ENCODE measurements around the gene ADCK1.
"Not testable (repeated sequence)": the region's sequence is repeated elsewhere in the genome, so short reads cannot be mapped to it uniquely, and the experiment has no call there.

Gene ADCK1

DNA sequence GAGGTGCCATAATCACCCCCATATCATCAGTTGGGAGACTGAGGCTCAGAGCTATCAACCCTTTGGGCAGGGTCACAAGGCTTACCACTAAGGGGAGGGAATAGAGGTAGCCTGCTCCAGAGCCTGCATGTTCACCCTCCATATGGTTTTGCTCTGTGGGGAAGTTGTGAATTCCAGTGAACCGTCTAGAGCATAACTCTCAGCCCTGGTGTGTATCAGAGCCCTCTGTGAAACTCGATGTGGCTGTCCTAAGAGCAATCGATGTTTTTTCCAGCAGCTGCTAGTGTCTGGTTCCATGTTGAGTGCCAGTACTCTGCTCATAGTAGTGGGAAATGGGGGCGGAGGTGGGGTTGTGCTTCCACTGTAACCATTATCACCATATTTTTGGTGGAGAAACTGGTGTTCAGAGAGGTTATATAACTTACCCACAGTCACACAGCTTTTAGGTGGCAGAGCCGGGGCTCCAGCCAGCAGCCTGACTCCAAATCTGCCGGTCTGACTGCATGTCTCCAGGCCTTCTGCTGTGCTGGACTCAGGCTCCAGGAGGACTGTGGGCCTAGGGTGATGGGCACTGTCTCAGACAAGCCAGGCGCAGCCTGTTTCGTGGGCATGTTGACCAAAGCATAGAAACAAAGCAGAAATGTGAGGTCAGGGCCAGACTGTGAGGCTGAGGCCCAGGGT is 104.2 kb downstream of the ADCK1 start:
- DNase-seq: no peak

DNA sequence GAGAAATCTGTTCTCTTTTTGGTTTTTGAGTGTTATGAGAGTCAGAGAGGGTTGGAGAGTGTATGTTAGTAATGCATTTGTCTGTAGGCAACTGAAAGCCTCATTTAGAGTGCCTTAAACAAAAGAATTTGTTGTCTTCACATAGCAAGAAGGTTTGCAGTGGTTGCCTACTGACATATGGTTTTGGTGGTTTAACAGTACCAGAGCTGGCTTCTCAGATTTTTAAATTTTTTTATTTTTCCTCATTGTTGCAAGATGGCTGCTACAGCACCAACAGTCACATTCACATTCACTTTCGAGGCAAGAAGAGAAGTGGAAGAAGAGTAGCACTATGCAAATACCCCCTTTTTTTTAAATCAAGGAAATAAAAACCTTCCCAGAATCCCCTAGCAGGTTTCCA is 106.5 kb downstream of the ADCK1 start:
- no peak for DNase-seq

DNA sequence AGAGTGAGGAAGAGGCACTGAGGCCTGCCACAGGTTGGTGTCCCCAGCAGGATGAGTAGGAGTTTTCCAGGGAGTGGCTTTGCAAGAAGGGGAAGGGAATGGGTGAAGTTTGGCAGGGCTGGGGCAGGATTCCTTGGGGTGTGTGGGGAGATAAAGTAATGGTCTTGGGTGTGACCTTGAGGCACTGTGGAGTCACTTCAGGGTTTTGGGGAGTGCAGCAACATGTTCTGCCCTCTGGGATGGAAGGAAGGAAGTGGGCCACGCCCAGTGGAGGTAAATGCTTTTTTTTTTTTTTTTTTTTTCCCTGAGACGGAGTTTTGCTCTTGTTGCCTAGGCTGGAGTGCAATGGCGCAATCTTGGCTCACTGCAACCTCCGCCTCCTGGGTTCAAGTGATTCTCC is 108.9 kb downstream of the ADCK1 start:
- no peak for DNase-seq

DNA sequence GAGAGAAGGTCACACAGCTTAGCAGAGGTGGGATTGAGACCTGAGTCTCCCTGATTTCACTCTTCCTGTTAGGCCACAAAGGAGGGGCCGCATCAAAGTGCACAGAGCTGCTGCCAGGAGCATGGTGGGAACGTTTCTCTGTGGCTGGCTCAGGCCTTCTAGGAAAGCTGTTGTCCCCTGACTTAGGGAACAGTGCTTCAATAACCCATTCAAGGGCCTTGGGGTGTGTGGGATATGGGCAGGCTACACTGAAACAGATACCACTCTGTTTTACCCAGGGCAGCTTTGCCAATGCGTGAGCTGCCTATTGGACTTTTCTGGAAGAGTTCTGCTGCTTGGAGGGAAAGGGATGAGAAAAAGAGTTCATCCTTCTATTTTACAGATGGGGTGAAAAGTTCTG is 110.0 kb downstream of the ADCK1 start:
- DNase-seq: no peak

DNA sequence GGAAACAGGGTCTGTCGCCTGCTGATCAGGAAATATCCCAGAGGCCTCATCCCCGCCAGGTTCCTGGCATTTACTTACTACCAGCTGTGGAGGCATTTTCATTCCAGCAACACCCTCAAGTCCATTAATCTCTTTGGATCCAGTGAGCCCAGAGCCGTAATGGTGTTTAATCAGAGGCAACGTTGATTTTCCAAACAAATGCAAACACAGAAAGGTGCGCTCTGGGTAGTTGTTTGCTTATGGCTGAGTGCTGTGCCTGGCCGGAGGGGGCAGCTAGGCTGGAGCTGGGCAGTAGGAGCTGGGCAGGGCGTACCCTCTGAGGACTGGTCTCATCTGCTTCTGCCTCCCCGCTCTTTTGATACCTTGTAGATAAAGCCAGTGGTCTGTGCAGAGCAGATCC is 110.6 kb downstream of the ADCK1 start:
- no peak for DNase-seq

DNA sequence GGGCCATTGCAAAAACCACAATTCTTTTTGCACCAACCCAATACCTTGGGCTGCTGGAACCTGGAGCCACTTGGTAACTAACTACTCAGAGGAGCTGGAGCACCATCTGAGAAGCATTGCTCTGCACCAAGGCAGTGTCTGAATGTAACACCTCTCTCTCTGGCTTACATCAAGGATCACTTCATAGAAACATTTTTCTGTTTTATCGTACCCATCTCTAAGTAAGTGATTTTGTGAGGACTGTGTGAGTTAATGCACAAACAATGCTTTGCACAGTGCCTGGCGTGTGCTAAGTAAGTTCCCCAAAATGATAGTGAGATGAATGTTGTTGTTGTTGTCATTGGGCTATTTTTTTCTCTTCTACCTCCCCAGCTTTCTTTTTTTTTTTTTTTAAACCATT is 111.4 kb downstream of the ADCK1 start:
- DNase-seq: no peak

DNA sequence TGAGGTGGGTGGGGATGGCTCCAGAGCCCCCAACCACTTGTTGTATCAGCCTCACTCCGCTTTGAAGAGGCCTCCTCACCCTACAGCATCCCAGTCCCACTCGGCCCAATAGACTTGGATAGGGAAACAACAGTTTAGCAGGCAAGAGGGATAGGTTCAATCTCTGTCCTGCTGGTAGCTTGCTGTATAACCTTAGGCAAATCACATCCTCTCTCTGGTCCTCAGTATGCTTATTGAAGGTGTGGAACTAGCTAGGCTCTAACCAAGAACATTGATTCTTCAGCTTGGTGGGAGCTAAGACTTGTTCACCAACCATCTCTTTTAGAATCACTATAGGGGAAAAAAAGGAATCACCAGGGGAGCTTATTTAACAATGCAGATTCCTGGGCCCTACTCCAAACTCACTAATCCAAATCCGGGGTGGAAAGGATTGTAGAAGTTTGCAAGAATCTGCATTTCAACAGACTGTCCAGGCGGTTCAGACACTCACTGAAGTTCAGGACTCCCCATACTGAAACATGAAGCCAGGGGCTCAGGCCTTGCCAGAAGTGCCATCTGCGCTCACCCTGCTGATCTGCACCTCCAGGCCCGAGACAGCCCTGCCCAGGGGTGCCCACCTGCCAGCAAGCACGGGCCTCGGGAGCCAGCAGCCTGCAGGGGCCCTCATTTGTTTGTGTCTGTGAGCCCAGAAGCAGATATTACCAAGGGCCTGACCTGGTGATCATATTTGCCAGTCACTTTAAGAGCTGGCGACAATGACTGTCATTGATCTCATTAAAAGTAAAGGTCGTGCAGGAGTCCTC is 113.0 kb downstream of the ADCK1 start:
- no peak for DNase-seq

DNA sequence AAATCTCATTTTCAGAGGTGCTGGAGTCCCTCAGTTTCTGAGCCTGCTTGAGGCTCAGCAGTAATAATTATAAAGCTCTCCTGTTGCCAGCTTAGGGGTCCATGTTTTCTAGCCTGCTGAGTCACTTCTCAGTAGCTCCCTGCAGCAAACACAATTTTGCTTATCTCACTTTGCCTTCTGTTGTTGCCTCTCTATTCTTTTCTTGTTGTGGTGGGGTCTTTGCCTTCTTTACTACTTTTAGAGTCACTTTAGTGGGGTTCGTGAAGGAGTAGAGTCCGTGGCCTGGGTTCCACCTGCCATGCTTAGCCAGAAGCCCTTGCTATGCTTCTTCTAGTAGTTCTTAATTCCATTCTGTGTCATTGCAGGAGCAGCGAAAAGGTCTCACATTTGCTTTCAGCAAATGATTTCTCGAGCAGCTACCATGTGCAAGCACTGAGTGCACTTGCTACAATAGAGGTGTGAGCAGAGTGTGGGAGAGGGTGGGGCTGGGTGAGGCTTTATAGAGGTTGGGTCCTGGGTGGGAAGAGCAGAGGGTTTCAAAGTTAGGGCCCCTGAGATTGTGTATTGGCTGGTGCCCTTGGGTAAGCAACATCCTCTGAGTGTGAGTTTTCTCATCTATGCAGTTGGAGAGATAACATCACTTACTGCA is 114.3 kb downstream of the ADCK1 start:
- DNase-seq: no peak

DNA sequence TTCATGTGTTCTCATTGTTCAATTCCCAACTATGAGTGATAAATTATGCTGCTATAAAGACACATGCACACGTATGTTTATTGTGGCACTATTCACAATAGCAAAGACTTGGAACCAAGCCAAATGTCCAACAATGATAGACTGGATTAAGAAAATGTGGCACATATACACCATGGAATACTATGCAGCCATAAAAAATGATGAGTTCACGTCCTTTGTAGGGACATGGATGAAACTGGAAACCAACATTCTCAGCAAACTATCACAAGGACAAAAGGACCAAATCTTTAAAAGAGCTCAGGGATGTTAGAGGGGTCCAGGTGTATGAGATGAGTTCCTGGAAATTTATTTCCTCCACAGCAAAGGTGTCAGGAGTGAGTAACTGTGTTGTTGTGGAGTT is 115.5 kb downstream of the ADCK1 start:
- not testable (repeated sequence) for DNase-seq

DNA sequence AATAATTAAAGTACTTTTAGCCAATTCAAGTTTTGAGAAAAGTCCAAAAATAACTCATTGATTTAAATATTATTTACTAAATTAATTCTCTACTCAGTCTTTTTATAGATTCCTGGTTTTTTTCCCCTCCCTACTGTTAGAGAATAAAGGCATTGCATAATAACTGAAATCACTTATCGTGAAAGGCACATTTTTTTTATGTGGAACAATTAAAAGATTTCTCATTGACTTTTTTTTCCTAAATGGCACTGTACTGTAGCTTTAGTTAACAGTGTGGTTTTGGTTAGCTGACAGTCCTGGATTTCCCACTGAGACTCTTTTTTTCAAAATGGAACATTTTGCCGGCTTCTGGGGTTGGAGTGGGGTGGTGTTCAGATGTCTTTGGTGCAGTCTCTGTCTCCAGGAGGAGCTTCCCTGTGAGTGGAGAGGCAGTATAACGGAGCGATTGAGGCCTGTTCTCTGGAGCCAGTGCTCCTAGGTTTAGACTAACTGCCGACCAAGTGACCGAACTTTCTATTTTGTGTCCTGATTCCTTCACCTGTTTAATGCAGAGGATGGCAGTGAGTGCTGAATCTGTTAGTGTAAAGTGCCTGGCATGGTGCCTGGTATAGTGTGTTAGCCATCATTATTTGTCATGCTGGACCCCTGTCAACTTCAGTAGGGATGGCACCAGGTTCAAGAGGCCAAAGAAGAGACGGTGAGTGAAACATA is 117.7 kb downstream of the ADCK1 start:
- DNase-seq: no peak

DNA sequence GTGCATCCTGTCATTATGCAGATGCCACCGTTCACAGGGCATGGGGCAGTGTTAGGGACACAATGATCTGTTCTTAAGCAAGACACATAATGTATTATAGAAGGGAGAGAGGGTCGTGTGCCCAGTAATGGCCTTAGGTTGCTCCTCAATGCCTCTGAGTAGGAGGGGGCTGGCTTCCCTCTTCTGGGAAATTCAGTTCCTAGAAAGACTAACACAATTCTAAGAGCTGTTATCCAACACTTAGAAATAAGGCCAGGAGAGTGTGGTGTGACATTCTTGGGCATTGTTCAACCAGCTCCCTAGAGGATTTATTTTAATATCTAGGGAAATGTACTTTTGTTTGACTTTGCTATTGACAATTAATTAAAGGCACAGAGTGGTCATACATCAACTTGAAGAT is 118.5 kb downstream of the ADCK1 start:
- DNase-seq: no peak

DNA sequence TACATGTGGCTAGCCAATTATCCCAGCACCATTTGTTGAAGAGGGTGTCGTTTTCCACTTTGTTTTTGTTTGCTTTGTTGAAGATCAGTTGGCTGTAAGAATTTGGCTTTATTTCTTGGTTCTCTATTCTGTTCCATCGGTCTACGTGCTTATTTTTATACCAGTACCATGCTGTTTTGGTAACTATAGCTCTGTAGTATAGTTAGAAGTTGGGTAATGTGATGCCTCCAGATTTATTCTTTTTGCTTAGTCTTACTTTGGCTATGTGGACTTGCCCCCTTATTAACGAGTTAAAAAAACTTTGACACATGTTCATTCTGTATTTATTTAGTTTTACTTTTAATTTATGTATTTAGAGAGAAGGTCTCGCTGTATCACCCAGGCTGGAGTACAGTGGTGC is 120.4 kb downstream of the ADCK1 start:
- DNase-seq: no peak

DNA sequence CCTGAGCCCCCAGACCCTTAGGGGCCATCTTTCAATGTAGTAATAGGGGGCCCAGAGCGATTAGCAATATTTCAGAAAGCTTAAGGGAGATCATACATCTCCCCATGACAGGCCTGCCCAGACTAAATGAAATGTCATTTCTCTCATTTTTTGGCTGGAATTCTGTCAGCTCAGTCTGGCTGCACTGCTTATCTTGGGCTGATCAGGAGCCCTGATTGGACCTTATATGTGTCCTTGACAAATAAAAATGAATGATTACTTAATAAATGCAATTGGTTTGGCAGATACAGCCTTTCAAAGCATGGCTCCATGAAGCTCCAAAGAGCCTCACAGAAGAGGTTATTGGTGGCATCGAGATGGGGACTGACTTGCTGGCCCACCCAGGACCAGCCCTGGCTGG is 121.9 kb downstream of the ADCK1 start:
- DNase-seq: no peak

DNA sequence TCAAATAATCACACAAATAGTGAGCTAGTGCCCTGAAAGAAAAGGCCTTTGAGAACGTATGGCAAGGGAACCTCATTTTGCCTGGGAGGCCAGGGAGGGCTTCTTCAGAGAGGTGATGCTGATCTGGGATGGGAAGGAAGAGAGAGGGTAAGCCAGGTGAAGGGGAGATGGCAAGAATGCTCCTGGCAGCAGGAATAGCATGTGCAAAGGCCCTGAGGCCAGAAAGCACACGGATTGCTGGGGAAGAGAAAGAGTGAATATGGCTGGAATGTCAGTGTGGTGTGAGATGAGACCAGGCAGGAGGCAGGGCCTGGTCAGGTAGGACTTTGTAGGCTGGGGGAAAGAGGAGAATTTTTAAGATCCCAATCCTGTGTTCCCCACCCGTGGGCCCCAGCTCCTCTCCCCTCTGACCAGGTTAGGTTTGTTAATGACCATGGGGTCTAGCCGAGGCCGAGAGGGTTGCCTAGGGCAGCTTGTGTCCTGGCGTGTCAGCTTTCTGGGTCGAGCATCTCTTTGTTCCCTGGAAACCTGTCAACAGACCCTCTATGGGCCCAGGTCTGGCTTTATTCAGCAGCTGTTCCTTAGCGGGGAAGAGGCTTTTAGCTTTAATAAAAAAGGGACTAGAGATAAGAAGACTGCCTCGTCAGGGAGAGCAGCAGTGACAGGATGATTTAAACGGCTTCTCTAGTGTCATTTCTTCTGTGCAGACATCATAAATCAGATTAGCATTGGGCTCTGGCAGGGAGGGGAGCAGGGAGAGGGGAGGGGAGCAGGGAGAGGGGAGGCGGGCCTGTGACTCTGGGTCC is 123.4 kb downstream of the ADCK1 start:
- no peak for DNase-seq

DNA sequence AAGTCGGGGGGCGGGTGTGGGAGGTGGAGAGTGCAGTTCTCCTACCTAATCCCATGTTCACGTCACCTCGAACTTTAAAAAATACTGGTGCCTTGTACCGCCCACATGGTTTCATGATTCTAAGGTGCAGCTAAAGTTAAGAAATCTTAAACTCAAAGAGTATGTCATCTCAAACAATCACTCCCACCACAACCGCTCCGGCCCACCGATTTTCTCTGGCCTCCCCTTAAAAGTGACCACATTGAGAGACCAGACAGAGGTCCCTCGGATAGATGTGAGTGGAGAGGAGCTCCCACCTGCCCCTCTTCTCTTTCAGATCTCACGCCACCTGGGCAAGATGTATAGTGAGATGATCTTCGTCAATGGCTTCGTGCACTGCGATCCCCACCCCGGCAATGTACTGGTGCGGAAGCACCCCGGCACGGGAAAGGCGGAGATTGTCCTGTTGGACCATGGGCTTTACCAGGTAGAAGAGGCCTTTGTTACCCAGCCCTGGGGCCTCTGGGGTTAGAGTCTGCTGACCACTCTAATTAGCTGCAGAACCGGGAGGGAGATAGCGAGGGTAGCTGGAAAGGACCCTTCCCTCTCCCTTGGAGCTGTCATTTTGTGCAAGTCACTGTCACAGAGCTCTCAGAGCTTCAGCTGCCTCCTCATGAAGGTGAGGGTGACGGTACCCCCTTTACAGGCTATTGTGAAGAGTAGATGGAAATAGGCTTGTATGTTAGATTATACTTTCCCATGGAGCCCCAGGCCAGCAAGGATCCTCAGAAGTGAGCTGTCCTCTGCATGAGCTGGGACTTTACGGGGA is 124.4 kb downstream of the ADCK1 start:
- DNase-seq: no peak

DNA sequence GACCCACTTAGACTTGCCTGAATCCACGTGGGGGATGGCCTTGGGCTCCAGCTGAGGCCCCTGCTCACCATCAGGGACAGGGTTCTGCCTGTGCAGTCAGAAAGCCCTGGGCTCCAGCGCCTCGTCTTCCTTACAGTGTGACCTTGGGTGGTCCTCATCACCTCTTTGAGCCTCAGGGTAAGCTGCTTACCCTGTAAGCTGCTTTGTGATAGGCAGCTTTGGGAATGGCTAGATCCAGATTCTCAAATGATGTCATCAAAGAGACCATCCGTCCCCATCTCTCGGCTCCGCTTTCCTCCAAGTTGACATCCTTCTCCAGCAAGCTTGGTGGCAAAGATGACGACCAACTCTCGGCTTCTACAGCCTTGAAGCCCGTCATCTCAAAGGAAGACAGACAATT is 127.0 kb downstream of the ADCK1 start:
- DNase-seq: no peak

DNA sequence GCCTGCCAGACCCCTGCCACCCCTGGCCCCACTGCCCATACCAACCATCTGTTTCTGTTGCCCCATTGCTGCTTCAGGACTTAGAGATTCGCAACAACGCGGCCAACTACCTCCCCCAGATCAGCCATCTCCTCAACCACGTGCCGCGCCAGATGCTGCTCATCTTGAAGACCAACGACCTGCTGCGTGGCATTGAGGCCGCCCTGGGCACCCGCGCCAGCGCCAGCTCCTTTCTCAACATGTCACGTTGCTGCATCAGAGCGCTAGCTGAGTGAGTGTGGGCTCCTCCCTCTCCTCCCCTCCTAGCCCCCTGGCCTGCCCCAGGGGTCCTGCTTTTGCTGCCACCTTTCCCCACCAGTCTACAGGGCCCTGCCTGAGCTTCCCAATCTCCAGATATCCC is 131.5 kb downstream of the ADCK1 start:
- DNase-seq: no peak

DNA sequence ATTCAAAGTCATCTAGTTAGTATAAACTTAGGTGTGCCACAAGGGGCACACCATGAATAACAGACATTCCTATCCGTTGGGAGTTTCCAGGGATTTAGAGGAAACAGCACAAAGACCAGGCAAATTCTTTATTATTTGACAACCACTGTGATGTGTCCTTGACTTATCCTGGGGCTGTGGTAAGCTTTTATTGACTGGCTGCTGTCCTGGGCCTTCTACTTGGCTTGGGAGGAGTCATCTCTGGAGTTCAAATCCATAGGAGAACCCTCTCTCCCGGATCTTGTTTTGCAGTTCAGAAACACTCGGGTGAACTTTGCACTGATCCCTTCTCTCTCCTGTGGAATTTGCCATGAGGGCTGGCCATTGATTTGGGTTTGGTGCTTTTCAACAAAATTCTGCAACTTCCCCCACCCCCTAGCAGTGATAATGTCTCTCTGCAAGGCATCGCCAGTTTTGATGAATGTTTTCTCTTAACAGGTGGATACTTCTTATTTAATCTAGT is 136.3 kb downstream of the ADCK1 start:
- no peak for DNase-seq

DNA sequence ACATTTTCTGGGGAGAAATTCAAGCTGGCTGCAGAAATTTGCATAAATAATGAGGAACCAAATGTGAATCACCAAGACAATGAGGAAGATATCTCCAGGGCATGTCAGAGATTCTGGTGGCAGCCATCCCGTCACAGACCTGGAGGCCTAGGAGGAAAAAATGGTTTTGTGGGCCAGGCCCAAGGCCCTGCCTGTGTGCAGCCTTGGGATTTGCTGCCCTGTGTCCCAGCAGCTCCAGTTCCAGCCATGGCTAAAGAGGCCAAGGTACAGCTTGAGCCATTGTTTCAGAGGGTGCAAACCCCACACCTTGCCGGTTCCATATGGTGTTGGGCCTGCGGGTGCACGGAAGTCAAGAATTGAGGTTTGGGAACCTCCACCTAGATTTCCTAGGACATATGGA is 147.5 kb downstream of the ADCK1 start:
- DNase-seq: no peak

DNA sequence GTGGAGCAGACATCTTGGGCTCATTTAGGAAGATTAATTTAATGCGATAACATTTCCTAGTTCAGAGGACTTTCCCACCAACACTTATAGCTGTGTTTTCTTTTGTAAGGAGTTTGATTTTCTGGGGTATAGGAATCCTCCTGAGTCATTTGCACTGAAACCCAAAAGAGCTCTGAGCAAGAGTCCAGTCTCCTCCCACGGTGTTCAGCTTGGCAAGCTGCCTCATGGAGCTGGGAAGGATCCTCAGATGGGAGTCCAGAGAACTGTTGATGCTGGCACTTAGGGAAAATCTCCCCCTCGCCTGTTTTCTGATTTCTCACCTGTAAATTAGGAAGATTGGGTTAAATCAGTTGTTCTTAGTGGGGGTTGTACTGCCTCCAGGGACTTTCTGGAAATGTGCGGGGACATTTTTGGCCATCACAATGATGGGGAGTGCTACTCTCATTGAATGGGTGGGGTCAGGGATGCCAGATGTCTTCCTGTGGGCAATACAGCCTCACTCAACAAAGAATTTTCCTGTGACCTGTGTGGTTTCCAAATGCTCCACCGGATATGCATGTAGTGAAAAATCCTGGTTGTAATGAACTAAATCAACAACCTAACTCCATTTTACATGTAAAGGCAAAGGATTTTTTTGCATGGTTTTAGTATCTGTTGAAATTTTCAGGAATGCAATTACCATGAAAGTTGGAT is 150.6 kb downstream of the ADCK1 start:
- no peak for DNase-seq
